Osteoblast (primary cell): ENCODE results near the gene SNX17. TPM values are rescaled to one million over a fixed set of nuclear protein-coding genes. Genes with fewer than 3 reads are reported as not detected.
A peak's percentile ranks its signal among the peaks of the same experiment; 100 is the strongest.

Experiments
- DNase-seq: peaks from one replicate; pipeline ENCODE4 v3.0.0; 2011; ENCODE audit warnings: low spot score, mixed read lengths; ENCODE audit not compliant: insufficient read length; ENCODE audit errors: missing footprints
- H2AFZ ChIP-seq: 2 replicates; pipeline ENCODE4 v1.6.0; 2011; ENCODE audit warnings: mild to moderate bottlenecking, low read length
- H3K27ac ChIP-seq: 2 replicates; pipeline ENCODE4 v1.5.1; 2011; ENCODE audit warnings: mild to moderate bottlenecking, low read depth, low read length, moderate library complexity
- H3K27me3 ChIP-seq: 2 replicates; pipeline ENCODE4 v1.6.0; 2012; ENCODE audit warnings: mild to moderate bottlenecking, control low read depth, inconsistent platforms, low read length, moderate library complexity; ENCODE audit not compliant: insufficient read depth
- H3K36me3 ChIP-seq: 2 replicates; pipeline ENCODE4 v1.5.1; 2011; ENCODE audit warnings: mild to moderate bottlenecking, low read length, control low read depth, moderate library complexity; ENCODE audit not compliant: insufficient read depth
- H3K4me1 ChIP-seq: 2 replicates; pipeline ENCODE4 v1.5.1; 2011; ENCODE audit warnings: mild to moderate bottlenecking, low read length, control low read depth, moderate library complexity; ENCODE audit not compliant: insufficient read depth
- H3K4me2 ChIP-seq: 2 replicates; pipeline ENCODE4 v1.6.0; 2011; ENCODE audit warnings: mild to moderate bottlenecking, low read length; ENCODE audit not compliant: insufficient read depth
- H3K4me3 ChIP-seq: fragments of 200-600 bp; sonication (generic); 3 replicates; pipeline ENCODE4 v1.5.1; 2012; ENCODE audit warnings: mild to moderate bottlenecking, low read length, inconsistent platforms; ENCODE audit not compliant: insufficient read depth
- H3K79me2 ChIP-seq: 2 replicates; pipeline ENCODE4 v1.6.0; 2012; ENCODE audit warnings: mild to moderate bottlenecking, low read length, control low read depth, inconsistent platforms; ENCODE audit not compliant: insufficient read depth
- H3K9me3 ChIP-seq: 2 replicates; pipeline ENCODE4 v1.5.1; 2011; ENCODE audit warnings: low read depth, low read length, control low read depth
- H4K20me1 ChIP-seq: 2 replicates; pipeline ENCODE4 v1.6.0; 2012; ENCODE audit warnings: mild to moderate bottlenecking, low read length, control low read depth; ENCODE audit not compliant: insufficient read depth
- total RNA-seq: library from RNA; depleted of rRNA; stranded (reverse); fragments of >200 nt; gene quantifications from 2 replicates; pipeline ENCODE4 v1.2.3, GENCODE V29; 2012
- TF ChIP-seq, protein P1 (sequence below): IDR thresholded peaks from 2 replicates; pipeline ENCODE4 v1.5.1; 2011; ENCODE audit warnings: mild to moderate bottlenecking, low read depth, low read length, moderate library complexity; ENCODE audit errors: extremely low read depth

SNX17 gene
- total RNA-seq, 1 donor, result 165 TPM

DNA sequence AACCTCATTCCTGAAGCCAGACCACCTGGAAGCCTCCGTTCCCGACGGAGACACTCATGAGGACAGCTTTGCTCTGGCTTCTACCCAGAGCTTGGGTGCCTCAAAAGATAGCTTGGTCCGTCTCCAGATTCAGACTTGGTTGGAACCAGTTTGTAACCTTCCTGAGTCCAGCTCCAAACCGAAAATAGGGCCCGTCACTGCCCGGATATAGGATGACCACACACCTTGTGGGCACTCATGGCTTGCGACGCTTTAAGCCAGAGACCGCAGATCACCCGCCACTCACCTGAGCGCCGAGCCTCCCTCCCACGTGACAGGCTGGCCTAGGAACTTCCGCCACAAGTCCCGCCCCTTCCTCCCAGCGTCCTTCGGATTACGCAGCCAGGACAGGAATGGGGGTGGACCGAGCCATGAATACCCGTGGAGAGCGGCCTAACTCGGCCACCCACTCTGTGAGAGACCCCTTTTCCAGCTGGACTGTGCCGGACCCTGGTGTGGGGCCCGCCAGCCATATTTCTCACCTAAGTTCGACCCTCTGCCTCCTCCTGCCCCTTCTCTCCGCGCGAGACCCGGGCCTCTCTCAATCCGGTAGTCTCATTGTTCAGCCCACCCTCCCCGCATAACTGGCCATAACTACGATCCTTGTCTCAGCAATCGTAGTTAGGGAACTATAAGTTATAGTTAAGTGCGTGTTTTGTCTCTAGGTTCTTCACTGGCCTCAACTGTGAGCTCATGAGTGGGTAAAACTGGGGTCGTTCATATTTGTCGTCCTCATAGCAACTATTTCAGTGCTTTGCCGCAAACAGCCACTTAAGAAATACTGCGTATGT lies 47.4 kb upstream of the SNX17 start, which contains the start of gene MPV17:
MPV17 (minus strand) TSS at position 332 of the 830 bp plus-strand sequence. CDS start 580 bp downstream, outside the sequence.
- H3K9me3 ChIP-seq, result no peaks in the 10 kb centered on the region

DNA sequence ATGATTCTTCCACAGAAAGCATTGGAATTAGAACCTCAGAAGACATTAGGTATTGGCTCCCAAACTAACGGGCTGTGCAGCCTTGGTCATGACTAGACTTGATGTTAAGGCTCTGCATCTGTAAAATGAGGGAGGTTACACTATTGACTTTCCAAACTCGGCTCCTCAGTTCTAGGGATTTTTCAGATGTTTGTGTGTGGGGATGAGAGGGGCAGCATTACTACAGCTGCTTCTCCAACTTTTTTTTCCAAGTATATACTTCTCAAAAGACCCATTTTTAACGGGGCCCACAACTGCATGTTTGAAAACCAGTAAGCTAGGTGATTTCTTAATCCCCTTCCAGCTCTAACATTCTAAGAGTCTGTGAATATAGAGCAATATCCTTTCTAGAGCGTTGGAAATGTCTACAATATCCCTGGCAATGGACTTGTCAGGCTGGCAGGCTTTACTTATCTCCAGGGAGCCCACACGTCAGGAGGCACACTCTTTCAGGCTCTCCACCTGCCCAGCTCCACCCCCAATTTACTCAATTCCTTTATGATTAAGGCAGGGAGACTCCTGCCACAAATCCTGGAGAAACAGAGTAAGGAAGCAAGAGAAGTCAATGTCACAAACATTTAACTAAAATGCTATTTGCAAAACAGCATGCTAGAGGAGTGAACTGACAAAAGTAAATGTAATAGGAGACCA lies 46.7 kb upstream of the SNX17 start:
- Histone ChIP-seq H4K20me1 (peaks cover 4% of the 10 kb centered on the region), H3K79me2 (peaks cover 29% of the 10 kb centered on the region), H3K4me1 (peaks cover 28% of the 10 kb centered on the region), H3K27me3 (no peaks in the 10 kb centered on the region), H3K9me3 (no peaks in the 10 kb centered on the region), H3K4me2 (peak overlapping the region; percentile 92), H3K4me3 (peak overlapping the region; percentile 75), H3K36me3 (peaks cover 26% of the 10 kb centered on the region), H2AFZ (peak overlapping the region; percentile 95), H3K27ac (peak overlapping the region; percentile 100)
- DNase-seq, result peak; percentile 62
- TF ChIP-seq, protein P1, sequence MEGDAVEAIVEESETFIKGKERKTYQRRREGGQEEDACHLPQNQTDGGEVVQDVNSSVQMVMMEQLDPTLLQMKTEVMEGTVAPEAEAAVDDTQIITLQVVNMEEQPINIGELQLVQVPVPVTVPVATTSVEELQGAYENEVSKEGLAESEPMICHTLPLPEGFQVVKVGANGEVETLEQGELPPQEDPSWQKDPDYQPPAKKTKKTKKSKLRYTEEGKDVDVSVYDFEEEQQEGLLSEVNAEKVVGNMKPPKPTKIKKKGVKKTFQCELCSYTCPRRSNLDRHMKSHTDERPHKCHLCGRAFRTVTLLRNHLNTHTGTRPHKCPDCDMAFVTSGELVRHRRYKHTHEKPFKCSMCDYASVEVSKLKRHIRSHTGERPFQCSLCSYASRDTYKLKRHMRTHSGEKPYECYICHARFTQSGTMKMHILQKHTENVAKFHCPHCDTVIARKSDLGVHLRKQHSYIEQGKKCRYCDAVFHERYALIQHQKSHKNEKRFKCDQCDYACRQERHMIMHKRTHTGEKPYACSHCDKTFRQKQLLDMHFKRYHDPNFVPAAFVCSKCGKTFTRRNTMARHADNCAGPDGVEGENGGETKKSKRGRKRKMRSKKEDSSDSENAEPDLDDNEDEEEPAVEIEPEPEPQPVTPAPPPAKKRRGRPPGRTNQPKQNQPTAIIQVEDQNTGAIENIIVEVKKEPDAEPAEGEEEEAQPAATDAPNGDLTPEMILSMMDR, result no peak

More for the DNA sequence above, 47.4 kb upstream of the SNX17 start, which contains the start of gene MPV17:
- Histone ChIP-seq H3K36me3 (peaks cover 18% of the 10 kb centered on the region), H4K20me1 (peaks cover 4% of the 10 kb centered on the region), H2AFZ (peak within 1 kb of the TSS; percentile 95), H3K79me2 (peaks cover 29% of the 10 kb centered on the region), H3K27me3 (no peaks in the 10 kb centered on the region), H3K4me3 (peak within 1 kb of the TSS; percentile 75), H3K4me1 (peaks cover 28% of the 10 kb centered on the region), H3K4me2 (peak within 1 kb of the TSS; percentile 92), H3K27ac (peak within 1 kb of the TSS; percentile 100)
- TF ChIP-seq, protein P1, result no peak
- DNase-seq, result peak; percentile 98

DNA sequence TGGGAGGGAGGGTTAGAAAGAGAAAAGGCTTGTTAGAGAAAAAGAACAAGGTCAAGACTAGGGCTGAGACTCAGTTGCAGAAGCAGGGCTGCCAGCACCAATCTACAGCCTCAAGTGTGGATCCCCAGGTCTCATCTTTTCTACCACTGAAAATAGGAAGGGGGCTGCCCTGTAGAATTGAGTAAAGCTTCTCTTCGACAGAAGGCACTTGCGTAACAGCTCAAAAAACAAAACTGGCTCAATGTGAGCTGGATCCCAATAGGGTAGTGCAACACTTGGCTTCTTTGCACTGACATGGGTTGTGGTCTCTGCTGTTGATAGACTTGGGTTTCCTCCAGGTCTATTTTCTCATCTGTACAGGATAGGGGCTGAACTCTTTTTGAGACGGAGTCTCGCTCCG lies 45.7 kb upstream of the SNX17 start:
- H3K4me2 ChIP-seq, result no peak overlapping the region
- H3K36me3 ChIP-seq, result peaks cover 36% of the 10 kb centered on the region
- no peaks in the 10 kb centered on the region for H3K27me3 ChIP-seq
- TF ChIP-seq, protein P1, result no peak
- peak; percentile 45 for DNase-seq
- peaks cover 22% of the 10 kb centered on the region for H3K79me2 ChIP-seq
- H2AFZ ChIP-seq, result no peak overlapping the region
- no peak overlapping the region for H3K4me3 ChIP-seq
- H3K9me3 ChIP-seq, result no peaks in the 10 kb centered on the region
- no peak overlapping the region for H3K27ac ChIP-seq
- H3K4me1 ChIP-seq, result peaks cover 28% of the 10 kb centered on the region
- H4K20me1 ChIP-seq, result no peaks in the 10 kb centered on the region

DNA sequence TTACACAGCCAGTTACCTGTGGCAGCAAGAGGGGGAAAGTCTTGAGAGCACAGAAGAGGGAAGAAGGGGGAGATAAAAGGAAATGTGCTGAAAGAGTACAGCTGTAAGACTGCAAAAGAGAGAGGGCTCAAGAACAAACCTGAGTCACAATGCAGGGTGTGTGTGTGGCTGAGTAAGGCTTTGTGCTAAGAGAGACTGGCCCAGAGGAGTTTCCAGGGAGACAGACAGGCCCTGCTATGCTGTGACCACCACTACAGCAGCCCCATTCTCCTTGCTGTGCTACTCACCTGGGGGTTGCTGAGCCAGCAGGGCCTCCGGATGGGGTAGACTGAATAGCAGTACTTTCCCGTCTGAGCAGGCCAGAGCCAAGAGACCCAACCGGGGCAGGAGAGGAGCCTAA lies 35.1 kb upstream of the SNX17 start:
- H3K27me3 ChIP-seq, result no peaks in the 10 kb centered on the region
- H2AFZ ChIP-seq, result no peak overlapping the region
- peaks cover 56% of the 10 kb centered on the region for H3K36me3 ChIP-seq
- no peaks in the 10 kb centered on the region for H3K79me2 ChIP-seq
- DNase-seq, result no peak
- H3K4me3 ChIP-seq, result no peak overlapping the region
- TF ChIP-seq, protein P1, result no peak
- no peaks in the 10 kb centered on the region for H4K20me1 ChIP-seq
- no peak overlapping the region for H3K27ac ChIP-seq
- H3K4me1 ChIP-seq, result no peaks in the 10 kb centered on the region
- no peak overlapping the region for H3K4me2 ChIP-seq
- no peaks in the 10 kb centered on the region for H3K9me3 ChIP-seq
